Adrenal gland (tissue), 12 donors: ENCODE measurements around the gene HEATR5A. TPM values are rescaled to one million over a fixed set of nuclear protein-coding genes. Genes with fewer than 3 reads are reported as not detected.

Experiments used
- DNase-seq, 7 donors: peaks; one replicate each; pipeline ENCODE4 v3.0.0-alpha.2; 2019 to 2020
- H3K27ac ChIP-seq, 5 donors: fragments of 200-600 bp; sonication (generic) in 4 of 5; 1 replicate in 3 of 5; 2 replicates in 2 of 5; pipeline versions ENCODE4 v1.5.1 to v1.8.0; 2016 to 2020; ENCODE audit warnings: mild to moderate bottlenecking in 1 of 5
- H3K27me3 ChIP-seq: fragments of 200-600 bp; 2 replicates; pipeline ENCODE4 v1.8.0; 2021
- H3K36me3 ChIP-seq, 2 donors: fragments of 200-600 bp; replicated peaks in 1 of 2; 1 replicate in 1 of 2; 2 replicates in 1 of 2; pipeline versions ENCODE4 v1.5.1 to v1.8.0; 2018 to 2022
- H3K4me1 ChIP-seq, 2 donors: fragments of 200-600 bp; replicated peaks in 1 of 2; 1 replicate in 1 of 2; 2 replicates in 1 of 2; pipeline versions ENCODE4 v1.5.1 to v1.8.0; 2018 to 2021
- H3K4me3 ChIP-seq, 4 donors: fragments of 200-600 bp; sonication (generic) in 3 of 4; one replicate each; pipeline ENCODE4 v1.5.1; 2016 to 2018
- H3K9me3 ChIP-seq, 3 donors: fragments of 200-600 bp; sonication (generic) in 1 of 3; replicated peaks in 1 of 3; 1 replicate in 2 of 3; 2 replicates in 1 of 3; pipeline versions ENCODE4 v1.5.1 to v1.8.0; 2016 to 2021
- CTCF ChIP-seq, 6 experiments: fragments of 450-650 bp in 4 of 6; fragments of 200-600 bp in 2 of 6; sonication (generic) in 1 of 6; IDR thresholded peaks; 1 replicate in 5 of 6; 2 replicates in 1 of 6; pipeline versions ENCODE4 v1.5.1 to v1.8.0; 2016 to 2021; ENCODE audit warnings: antibody characterized with exemption in 6 of 6, mild to moderate bottlenecking in 2 of 6, moderate library complexity in 1 of 6
- POLR2A ChIP-seq, 2 donors: fragments of 450-650 bp; IDR thresholded peaks; one replicate each; pipeline ENCODE4 v1.6.1; 2017; ENCODE audit warnings: antibody characterized with exemption in 2 of 2, mild to moderate bottlenecking in 2 of 2, moderate library complexity in 1 of 2
- WGBS, 4 donors: extraction: QIAGEN DNeasy Blood & Tissue Kit in 2 of 4; methylation state at CpG; one replicate each; pipeline versions ENCODE4 v1.1.5 to v1.1.7; 2013 to 2017; 5-methylcytosine and 5-hydroxymethylcytosine counted together
- intact Hi-C, 2 donors: fragments of 100-400 bp; cut with DNase I; formaldehyde crosslinking; loops; one replicate each; pipeline versions ENCODE4 v1.14.1 to v1.15.0; 2022 to 2023
- polyA plus RNA-seq, 3 donors: library from polyadenylated mRNA; stranded (reverse); fragments of 200-250 nt in 2 of 3; fragments of 350-450 nt in 1 of 3; fragmentation: Illumina TruSeq in 1 of 3; extraction: RNeasy Lipid Tissue Mini Kit (QIAGEN cat#74804) in 1 of 3; gene quantifications; one replicate each; pipeline ENCODE4 v1.2.3, GENCODE V29; 2013 to 2014
- total RNA-seq, 9 donors: library from RNA; depleted of rRNA in 4 of 9; stranded (reverse); fragments of >200 nt in 4 of 9; fragments of 120-200 nt in 1 of 9; fragmentation: NEBNext Ultra II Directional in 1 of 9; extraction: Animal tissue kit (Norgen Biotek cat#: 25700) in 1 of 9; gene quantifications; one replicate each; pipeline versions ENCODE4 v1.1.0 to v1.2.4, GENCODE V29; 2013 to 2023
- donor health status: healthy with polysubstance abuse.
- donor health status: Bipolar disorder and iron deficiency.
- donor health status: DM: yes; HTN: yes; CAD: no.
- donor health status: DM: no; HTN: no; CAD: no.
- donor health status: DM: no; HTN: no; CAD: no.
- donor health status: DM: yes; HTN: yes; CAD: no.

The HEATR5A gene
- total and polyA plus RNA-seq, 12 donors: 20.8 to 60.4 (median 40.1) TPM

GRCh38 chr14:31357279-31357678, 63.1 kb downstream of the HEATR5A start:
- 56 to 73% (median 62%) methylated on average over 3 of the region's 3 CpGs for WGBS, 4 donors
- Histone ChIP-seq H3K4me3 (no peak overlapping the region), H3K27me3 (no peaks in the 10 kb centered on the region), H3K36me3 (peaks cover 0 to 15% of the 10 kb centered on the region in 2 donors), H3K4me1 (peaks cover 0 to 7% of the 10 kb centered on the region in 2 donors), H3K9me3 (no peaks in the 10 kb centered on the region), H3K27ac (no peak overlapping the region)
- intact Hi-C loops: loop anchor here in 1 of 2 donors (10.0 kb wide), 2 partner anchors 142 to 242 kb away; no protein-coding TSS in a partner anchor
- DNase-seq: no peak
- TF ChIP-seq POLR2A (IDR thresholded peaks at IDR 0.05) (no peak), CTCF (IDR thresholded peaks at IDR 0.05) (no peak)

GRCh38 chr14:31346097-31346496, 74.3 kb downstream of the HEATR5A start:
- DNase-seq: no peak
- H3K4me1 ChIP-seq: no peaks in the 10 kb centered on the region
- H3K9me3 ChIP-seq: no peaks in the 10 kb centered on the region
- H3K27ac ChIP-seq: no peak overlapping the region
- TF ChIP-seq POLR2A (IDR thresholded peaks at IDR 0.05): no peak
- TF ChIP-seq CTCF (IDR thresholded peaks at IDR 0.05): no peak
- no peaks in the 10 kb centered on the region for H3K27me3 ChIP-seq
- H3K4me3 ChIP-seq: no peak overlapping the region
- intact Hi-C loops: no loop called here
- 94 to 99% (median 98%) methylated on average over 2 of the region's 2 CpGs for WGBS, 4 donors
- H3K36me3 ChIP-seq: peaks cover 0 to 50% of the 10 kb centered on the region in 2 donors

- Histone ChIP-seq H3K36me3 (peaks cover 0 to 35% of the 10 kb centered on the region in 2 donors), H3K4me3 (no peak overlapping the region), H3K27ac (no peak overlapping the region), H3K9me3 (no peaks in the 10 kb centered on the region), H3K4me1 (peaks cover 4 to 6% of the 10 kb centered on the region in 2 donors), H3K27me3 (no peaks in the 10 kb centered on the region)
- WGBS, 4 donors: 93 to 99% (median 98%) methylated on average over 3 of the region's 3 CpGs
- intact Hi-C loops: no loop called here
- DNase-seq: no peak
- TF ChIP-seq POLR2A (IDR thresholded peaks at IDR 0.05) (no peak), CTCF (IDR thresholded peaks at IDR 0.05) (no peak)
Observed at GRCh38 chr14:31341280-31341679, 79.1 kb downstream of the HEATR5A start.

GRCh38 chr14:31340297-31341063, 79.9 kb downstream of the HEATR5A start:
- no peak overlapping the region for H3K27ac ChIP-seq
- no peak for DNase-seq
- H3K4me3 ChIP-seq: no peak overlapping the region
- H3K27me3 ChIP-seq: no peaks in the 10 kb centered on the region
- peaks cover 4 to 6% of the 10 kb centered on the region in 2 donors for H3K4me1 ChIP-seq
- intact Hi-C loops: no loop called here
- WGBS, 4 donors: 73 to 80% (median 77%) methylated on average over 5 of the region's 5 CpGs
- TF ChIP-seq POLR2A (IDR thresholded peaks at IDR 0.05) (no peak), CTCF (IDR thresholded peaks at IDR 0.05) (no peak)
- H3K9me3 ChIP-seq: no peaks in the 10 kb centered on the region
- H3K36me3 ChIP-seq: peaks cover 0 to 35% of the 10 kb centered on the region in 2 donors
